Heart right ventricle (tissue), 16 donors: ENCODE data around the gene ASAP2. TPM values are rescaled to one million over a fixed set of nuclear protein-coding genes. Genes with fewer than 3 reads are reported as not detected.

Experiments used
- ATAC-seq, 8 donors: fragments of 200-7000 bp; cut with Tn5 transposase; one replicate each; pipeline ENCODE4 v1.9.1; 2020; ENCODE audit warnings: mild to moderate bottlenecking in 8 of 8, moderate library complexity in 8 of 8, moderate number of reproducible peaks in 1 of 8
- DNase-seq, 2 donors: peaks; one replicate each; pipeline ENCODE4 v3.0.0-alpha.2; 2020
- H3K27ac ChIP-seq, 10 donors: fragments of 200-600 bp; sonication (generic) in 2 of 10; one replicate each; pipeline versions ENCODE4 v1.5.0 to v1.8.0; 2020 to 2022; ENCODE audit warnings: mild to moderate bottlenecking in 3 of 10
- H3K27me3 ChIP-seq, 7 donors: fragments of 200-600 bp; one replicate each; pipeline ENCODE4 v1.8.0; 2021 to 2022; ENCODE audit warnings: mild to moderate bottlenecking in 2 of 7
- H3K36me3 ChIP-seq, 9 donors: fragments of 200-600 bp; sonication (generic) in 1 of 9; one replicate each; pipeline versions ENCODE4 v1.5.0 to v1.8.0; 2020 to 2022; ENCODE audit warnings: mild to moderate bottlenecking in 2 of 9
- H3K4me1 ChIP-seq, 9 donors: fragments of 200-600 bp; sonication (generic) in 1 of 9; one replicate each; pipeline versions ENCODE4 v1.5.0 to v1.8.0; 2020 to 2022; ENCODE audit warnings: mild to moderate bottlenecking in 4 of 9
- H3K4me3 ChIP-seq, 10 donors: fragments of 200-600 bp; sonication (generic) in 2 of 10; one replicate each; pipeline versions ENCODE4 v1.5.0 to v1.8.0; 2020 to 2022; ENCODE audit warnings: mild to moderate bottlenecking in 7 of 10, moderate library complexity in 2 of 10
- H3K9me3 ChIP-seq, 11 donors: fragments of 200-600 bp in 10 of 11; sonication (generic) in 2 of 11; one replicate each; pipeline versions ENCODE4 v1.5.0 to v1.8.0; 2013 to 2022; ENCODE audit warnings: mild to moderate bottlenecking in 2 of 11, control low read depth in 1 of 11, moderate library complexity in 1 of 11
- CTCF ChIP-seq, 9 donors: fragments of 200-600 bp; sonication (generic) in 2 of 9; IDR thresholded peaks; one replicate each; pipeline versions ENCODE4 v1.5.0 to v1.8.0; 2021 to 2022; ENCODE audit warnings: antibody characterized with exemption in 9 of 9, mild to moderate bottlenecking in 5 of 9, moderate library complexity in 1 of 9
- WGBS, 2 donors: extraction: QIAGEN DNeasy Blood & Tissue Kit; methylation state at CpG; one replicate each; pipeline ENCODE4 v1.1.7; 2013; ENCODE audit warnings: inconsistent platforms in 1 of 2; 5-methylcytosine and 5-hydroxymethylcytosine counted together
- intact Hi-C, 10 donors: fragments of 100-400 bp; cut with DNase I; formaldehyde crosslinking; loops; one replicate each; pipeline versions ENCODE4 v1.11.1 to v1.14.2; 2022
- polyA plus RNA-seq, 2 donors: library from polyadenylated mRNA; stranded (reverse); fragments of 200-250 nt; gene quantifications; one replicate each; pipeline ENCODE4 v1.2.3, GENCODE V29; 2013
- total RNA-seq, 10 donors: library from RNA; stranded (reverse); fragmentation: NEBNext Ultra II Directional in 3 of 10; extraction: Animal tissue kit (Norgen Biotek cat#: 25700) in 3 of 10; gene quantifications; one replicate each; pipeline versions ENCODE4 v1.2.1 to v1.2.4, GENCODE V29; 2021 to 2023
- donor health status: Arrhythmogenic right ventricular cardiomyopathy.
- donor health status: ischemic (EF 13 %, LVEDD 7.1; RV severe dilation, severe dysfunction).
- donor health status: healthy with polysubstance abuse.
- donor health status: DM: no; HTN: yes; CAD: no.
- donor health status: DM: no; HTN: no; CAD: no.
- donor health status: ischemic (EF 25% LVEDD 6.9; RV normal size, moderate dysfunction).
- donor health status: ischemic (EF 25% LVEDD 5.7; RV mildly dilated, moderate dysfunction).
- donor health status: healthy.
- donor health status: DM: yes; HTN: yes; CAD: no.
- donor health status: Ischemic cardiomyopathy.
- donor health status: ischemic (EF 35%, LVEDD 5.7; RV mildly dilated, moderate dysfunction).
- donor health status: nonischemic (EF 11% LVEDD 7.7; RV severe dilation, severe dysfunction).
- donor health status: DM: yes; HTN: yes; CAD: no.
- donor health status: PGD.
- donor health status: ischemic (EF 29% LVEDD 5.4; RV normal size, mild dysfunction).
- donor health status: nonischemic (EF 23%, LVEDD 6.1; RV moderate dilation, normal function).

The ASAP2 gene
- total and polyA plus RNA-seq, 12 donors = 5.4 to 17.3 (median 11.8) TPM

- ATAC-seq (no peak), DNase-seq (no peak)
- H3K4me3 ChIP-seq = no peak overlapping the region
- TF ChIP-seq CTCF (IDR thresholded peaks at IDR 0.05) = no peak
- no peak overlapping the region for H3K27ac ChIP-seq
- H3K9me3 ChIP-seq = no peaks in the 10 kb centered on the region
- H3K27me3 ChIP-seq = no peaks in the 10 kb centered on the region
- peaks cover 0 to 100% (median 41%) of the 10 kb centered on the region in 9 donors for H3K36me3 ChIP-seq
- intact Hi-C loops = no loop called here
- no peaks in the 10 kb centered on the region for H3K4me1 ChIP-seq
- 95 to 98% methylated on average over 1 of the region's 1 CpG for WGBS, 2 donors
Measured at GRCh38 chr2:9439536-9439935, 232.9 kb downstream of the ASAP2 start.

GRCh38 chr2:9440058-9440727 lies 233.6 kb downstream of the ASAP2 start:
- Histone ChIP-seq H3K27ac (no peak overlapping the region), H3K36me3 (peaks cover 0 to 100% (median 41%) of the 10 kb centered on the region in 9 donors), H3K9me3 (no peaks in the 10 kb centered on the region), H3K27me3 (no peaks in the 10 kb centered on the region), H3K4me3 (no peak overlapping the region), H3K4me1 (no peaks in the 10 kb centered on the region)
- no peak for TF ChIP-seq CTCF (IDR thresholded peaks at IDR 0.05)
- no peak for ATAC-seq
- WGBS, 2 donors = 85 to 93% methylated on average over 1 of the region's 1 CpG
- DNase-seq = no peak
- intact Hi-C loops = no loop called here

GRCh38 chr2:9441556-9441955 lies 234.9 kb downstream of the ASAP2 start:
- DNase-seq = no peak
- TF ChIP-seq CTCF (IDR thresholded peaks at IDR 0.05) = no peak
- no peaks in the 10 kb centered on the region for H3K9me3 ChIP-seq
- H3K4me3 ChIP-seq = no peak overlapping the region
- intact Hi-C loops = no loop called here
- WGBS, 2 donors = 46 to 60% methylated on average over 3 of the region's 3 CpGs
- H3K27ac ChIP-seq = no peak overlapping the region
- no peak for ATAC-seq
- no peaks in the 10 kb centered on the region for H3K27me3 ChIP-seq
- peaks cover 0 to 100% (median 44%) of the 10 kb centered on the region in 9 donors for H3K36me3 ChIP-seq
- no peaks in the 10 kb centered on the region for H3K4me1 ChIP-seq

GRCh38 chr2:9443526-9443925 lies 236.9 kb downstream of the ASAP2 start:
- DNase-seq = no peak
- WGBS, 2 donors = 87 to 91% methylated on average over 5 of the region's 5 CpGs
- Histone ChIP-seq H3K9me3 (no peaks in the 10 kb centered on the region), H3K36me3 (peaks cover 0 to 99% (median 37%) of the 10 kb centered on the region in 9 donors), H3K27me3 (no peaks in the 10 kb centered on the region), H3K27ac (no peak overlapping the region), H3K4me1 (no peaks in the 10 kb centered on the region), H3K4me3 (no peak overlapping the region)
- intact Hi-C loops = no loop called here
- TF ChIP-seq CTCF (IDR thresholded peaks at IDR 0.05) = no peak
- ATAC-seq = no peak
